LNCaP clone FGC (cell line): ENCODE measurements around the gene PABPC4L.

Experiments used
- DNase-seq: peaks from one replicate; pipeline ENCODE4 v3.0.0-alpha.2; 2011; ENCODE audit warnings: low read depth
- H3K4me3 ChIP-seq: 2 replicates; pipeline ENCODE4 v1.5.1; 2011; ENCODE audit warnings: mild to moderate bottlenecking, low read depth, low read length, control low read depth
- CTCF ChIP-seq: IDR thresholded peaks from 2 replicates; pipeline ENCODE4 v1.5.1; 2012; ENCODE audit warnings: mild to moderate bottlenecking; ENCODE audit not compliant: control insufficient read depth, insufficient read depth; ENCODE audit errors: extremely low read depth

PABPC4L gene

DNA sequence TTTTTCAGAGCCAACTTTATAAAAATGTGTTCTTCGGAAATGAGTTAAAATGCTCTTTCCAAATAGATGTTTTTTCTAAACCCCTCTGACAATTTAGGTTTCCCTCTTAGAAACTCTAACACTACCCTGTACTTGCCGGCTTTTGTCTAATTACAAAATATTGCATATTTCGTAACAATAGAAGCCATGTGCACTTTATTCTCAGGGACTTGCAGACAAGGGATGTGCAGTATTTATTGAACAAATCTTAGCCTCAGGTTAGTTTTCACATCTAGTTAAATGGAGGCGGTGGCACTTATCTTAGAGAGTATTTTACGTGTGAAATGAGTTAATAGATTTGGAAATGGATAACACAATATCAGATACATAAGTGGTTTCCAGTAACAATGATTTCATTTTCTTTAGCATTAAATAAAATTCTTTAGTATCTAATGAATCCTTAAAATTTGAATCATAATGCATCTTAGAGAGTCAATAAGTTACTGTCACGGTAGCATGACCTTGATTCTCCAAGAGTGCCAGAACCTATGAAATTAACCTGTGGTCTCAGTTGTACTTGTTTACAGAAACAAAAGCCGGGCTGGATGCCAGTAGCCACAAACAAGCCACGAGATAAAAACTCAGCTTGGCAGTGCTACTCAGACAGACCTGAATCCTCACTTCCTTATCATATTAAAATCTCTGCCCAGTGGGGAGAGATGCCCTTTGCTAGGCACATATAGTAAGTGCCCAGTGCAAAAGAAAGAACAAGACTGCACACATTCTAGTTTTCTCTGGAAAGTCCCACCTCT is 772 bp upstream of the PABPC4L start:
- peak; percentile 92 for DNase-seq
- no peak overlapping the region for H3K4me3 ChIP-seq

DNA sequence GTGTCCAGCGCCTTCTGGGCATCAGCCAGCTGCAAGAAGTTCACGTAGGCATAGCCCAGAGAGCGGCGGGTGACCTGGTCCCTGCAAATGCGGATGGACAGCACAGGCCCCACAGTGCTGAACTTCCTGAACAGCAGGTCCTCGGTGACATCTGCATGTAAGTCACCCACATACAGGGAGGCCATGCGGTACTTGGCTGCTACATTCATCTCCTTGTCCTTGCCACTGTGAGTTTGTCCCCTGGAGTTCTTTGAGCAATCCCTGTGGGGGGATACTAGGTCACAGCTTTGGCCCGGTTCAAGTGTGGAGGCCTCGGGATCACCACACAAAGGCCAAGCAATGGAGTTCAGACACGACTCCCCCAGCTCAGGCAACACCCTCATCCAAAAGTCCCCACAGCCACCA is 776 bp downstream of the PABPC4L start:
- TF ChIP-seq CTCF = no peak
- DNase-seq = no peak
- no peak overlapping the region for H3K4me3 ChIP-seq

More for the DNA sequence above, 772 bp upstream of the PABPC4L start:
- no peak for TF ChIP-seq CTCF

DNA sequence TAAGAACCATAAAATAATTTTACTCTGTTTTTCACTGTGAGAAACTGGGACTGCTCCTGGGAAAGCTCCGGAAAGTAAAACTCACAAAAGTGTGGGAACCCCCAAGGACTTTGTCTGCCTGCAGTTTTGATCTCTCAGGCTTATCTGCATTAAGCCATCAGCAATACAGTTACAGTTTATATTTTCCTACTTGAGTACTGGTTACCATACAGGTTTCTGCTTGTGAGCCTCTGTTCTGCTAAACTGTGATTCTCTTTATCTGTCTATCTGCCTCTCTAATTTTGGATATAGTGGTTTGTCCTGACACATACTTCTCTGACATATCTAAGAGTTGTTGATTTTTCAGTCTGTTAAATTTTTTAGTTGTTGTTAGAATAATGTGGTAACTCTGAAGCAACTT is 11.6 kb downstream of the PABPC4L start:
- TF ChIP-seq CTCF = no peak
- no peak for DNase-seq
- no peak overlapping the region for H3K4me3 ChIP-seq

DNA sequence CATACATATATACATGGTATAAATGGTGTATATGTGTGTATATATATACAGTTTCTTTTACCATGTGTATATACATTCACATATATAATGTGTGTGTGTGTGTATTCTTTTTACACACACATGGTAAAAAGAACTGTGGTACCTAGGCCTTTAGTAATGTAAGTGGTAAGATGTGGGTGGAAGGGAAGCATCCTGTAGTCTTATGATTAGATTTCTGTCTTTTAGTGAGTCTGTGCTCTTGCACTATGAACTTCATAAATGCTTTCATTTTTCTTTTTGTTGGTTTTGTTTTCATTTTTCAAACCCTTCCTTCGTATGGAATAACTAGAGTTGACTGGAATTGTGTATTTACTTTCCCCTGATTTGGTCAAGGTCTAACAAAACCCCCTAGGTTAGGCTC is 12.1 kb downstream of the PABPC4L start:
- no peak for DNase-seq
- TF ChIP-seq CTCF = no peak
- no peak overlapping the region for H3K4me3 ChIP-seq

DNA sequence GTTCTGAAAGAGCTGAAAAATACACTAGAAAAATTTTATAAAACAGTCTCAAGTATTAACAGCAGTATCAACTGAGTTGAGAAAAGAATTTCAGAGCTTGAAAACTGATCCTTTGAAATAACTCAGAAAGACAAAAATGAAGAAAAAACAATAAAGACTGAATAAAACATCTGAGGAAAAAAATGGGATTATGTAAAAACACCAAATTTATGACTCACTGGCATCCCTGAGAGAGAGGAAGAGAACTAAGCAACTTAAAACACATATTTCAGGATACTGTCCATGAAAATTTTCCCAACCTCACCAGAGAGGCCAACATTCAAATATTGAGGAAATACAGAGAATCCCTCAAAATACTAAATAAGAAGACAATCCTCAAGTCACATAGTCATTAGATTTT is 22.9 kb downstream of the PABPC4L start:
- TF ChIP-seq CTCF = no peak
- DNase-seq = no peak
- H3K4me3 ChIP-seq = no peak overlapping the region

DNA sequence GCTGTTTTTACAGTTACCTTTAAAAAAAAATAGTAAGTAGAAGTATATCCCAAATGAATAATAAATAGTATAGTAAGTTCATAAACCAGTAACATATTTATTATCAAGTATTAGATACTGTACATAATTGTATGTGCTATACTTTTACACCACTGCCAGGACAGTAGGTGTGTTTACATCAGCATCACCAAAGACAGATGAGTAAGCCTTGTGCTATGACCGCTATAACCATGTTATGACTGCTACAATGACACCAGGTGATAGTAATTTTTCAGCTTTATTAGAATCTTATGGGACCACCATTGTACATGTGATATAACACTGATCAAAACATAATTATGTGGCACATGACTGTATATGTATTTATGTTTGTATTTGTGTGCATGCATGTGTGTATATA is 27.3 kb downstream of the PABPC4L start:
- no peak for TF ChIP-seq CTCF
- DNase-seq = no peak
- no peak overlapping the region for H3K4me3 ChIP-seq

DNA sequence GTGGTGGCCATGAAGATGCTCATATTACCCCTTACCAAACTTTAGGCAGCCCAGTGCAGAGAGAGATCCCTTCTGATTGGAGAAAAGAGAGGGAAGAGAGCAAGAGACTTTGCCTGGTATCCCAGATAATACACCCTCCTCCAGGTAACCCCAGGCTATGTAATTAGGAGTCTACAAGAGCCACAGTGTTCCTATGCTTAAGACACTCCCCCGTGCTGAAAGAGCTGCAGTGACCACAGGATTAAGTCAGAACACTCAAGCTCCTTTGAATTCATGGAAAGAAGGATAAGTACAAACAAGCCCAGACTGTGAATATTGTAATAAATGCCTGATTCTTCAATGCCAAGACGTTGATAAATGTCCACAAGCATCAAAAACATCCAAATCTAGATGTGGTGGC is 41.4 kb downstream of the PABPC4L start:
- H3K4me3 ChIP-seq = no peak overlapping the region
- no peak for DNase-seq
- no peak for TF ChIP-seq CTCF
